T47D (cell line): ENCODE measurements around the gene GALNT9.
A peak's percentile ranks its signal among the peaks of the same experiment; 100 is the strongest.
"Not testable (repeated sequence)": the region's sequence is repeated elsewhere in the genome, so short reads cannot be mapped to it uniquely, and the experiment has no call there.

Experiments used
- DNase-seq, 2 experiments: peaks; one replicate each; pipeline versions ENCODE4 v3.0.0 to v3.0.0-alpha.2; 2011 to 2012; ENCODE audit warnings: low read depth in 1 of 2, low spot score in 1 of 2
- JUND ChIP-seq: IDR thresholded peaks from 2 replicates; pipeline ENCODE4 v1.6.1; 2012; ENCODE audit warnings: low read depth
- in situ Hi-C: cut with HindIII; loops from 2 replicates; pipeline ENCODE4 v1.10.0; 2016; ENCODE audit warnings: low sequenced_read_pairs, low pct_unique_long_range_greater_than_20kb

The GALNT9 gene

GRCh38 chr12:132249689-132250478 is 79.5 kb downstream of the GALNT9 start:
- no peak for TF ChIP-seq JUND
- in situ Hi-C loops = no loop called here
- DNase-seq = no peak

GRCh38 chr12:132248453-132249167 is 80.8 kb downstream of the GALNT9 start:
- DNase-seq = no peak
- in situ Hi-C loops = no loop called here
- TF ChIP-seq JUND = no peak

GRCh38 chr12:132247718-132248452 is 81.5 kb downstream of the GALNT9 start:
- DNase-seq = no peak
- TF ChIP-seq JUND = no peak
- in situ Hi-C loops = no loop called here

- TF ChIP-seq JUND = no peak
- DNase-seq = no peak
- in situ Hi-C loops = no loop called here
These were observed 82.2 kb downstream of the GALNT9 start for GRCh38 chr12:132246997-132247717.

GRCh38 chr12:132245521-132246101 is 83.8 kb downstream of the GALNT9 start:
- no peak for TF ChIP-seq JUND
- in situ Hi-C loops = no loop called here

GRCh38 chr12:132244724-132245295 is 84.6 kb downstream of the GALNT9 start:
- TF ChIP-seq JUND = no peak
- no peak for DNase-seq
- in situ Hi-C loops = no loop called here

More at GRCh38 chr12:132245521-132246101, 83.8 kb downstream of the GALNT9 start:
- DNase-seq = no peak

GRCh38 chr12:132243596-132244310 is 85.6 kb downstream of the GALNT9 start:
- in situ Hi-C loops = no loop called here
- DNase-seq = peak in 1 of 2 experiments; percentile 35
- no peak for TF ChIP-seq JUND

- in situ Hi-C loops = not testable (repeated sequence)
These were observed 86.2 kb downstream of the GALNT9 start for GRCh38 chr12:132243171-132243570.

GRCh38 chr12:132240669-132241007 is 88.8 kb downstream of the GALNT9 start:
- DNase-seq, in situ Hi-C loops: not testable (repeated sequence)

More at GRCh38 chr12:132243171-132243570, 86.2 kb downstream of the GALNT9 start:
- not testable (repeated sequence) for DNase-seq

- no peak for TF ChIP-seq JUND
- in situ Hi-C loops = no loop called here
- DNase-seq = no peak
These were observed 89.4 kb downstream of the GALNT9 start for GRCh38 chr12:132239796-132240668.
